ENCODE data around the gene FHOD3.

FHOD3 gene

DNA sequence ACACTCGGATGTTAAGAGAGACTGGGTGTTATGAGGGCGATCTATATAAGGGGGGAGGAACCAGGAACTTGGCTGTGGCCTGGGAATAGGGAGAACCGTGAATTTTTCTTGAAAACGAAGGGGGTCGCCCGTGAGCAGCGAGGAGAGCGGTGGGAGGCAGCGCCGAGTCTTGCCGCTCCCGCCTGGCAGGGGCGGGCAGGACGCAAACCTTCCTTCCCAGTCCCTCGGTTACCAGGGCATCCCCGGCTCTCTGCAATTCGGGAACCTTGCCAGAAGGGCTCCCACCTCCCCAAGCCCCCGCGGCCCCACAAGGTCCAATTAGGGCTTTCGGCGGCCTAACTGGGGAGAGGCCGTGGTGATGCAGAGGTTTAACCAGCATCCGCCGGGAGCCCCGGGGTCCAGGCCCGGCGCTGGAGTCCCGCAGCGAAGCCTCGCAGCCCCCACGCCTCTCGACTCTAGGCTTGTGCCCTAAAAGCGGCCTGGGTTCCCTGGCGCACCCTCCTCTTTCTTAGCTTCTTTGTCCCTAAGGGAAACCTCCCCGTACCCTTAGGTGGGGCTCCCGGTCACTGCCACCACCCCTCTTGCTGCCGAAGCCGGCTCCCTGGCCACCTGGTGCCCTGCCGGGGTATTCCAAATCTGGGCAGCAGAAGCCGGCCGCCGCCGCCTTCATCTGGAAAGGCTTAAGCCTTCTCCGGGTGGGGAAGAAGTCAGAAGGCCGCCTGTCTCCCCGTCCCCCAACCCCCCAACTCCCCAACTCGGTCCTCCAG is 680 bp upstream of the FHOD3 start:
- peak; percentile 54 to 63 for DNase-seq

DNA sequence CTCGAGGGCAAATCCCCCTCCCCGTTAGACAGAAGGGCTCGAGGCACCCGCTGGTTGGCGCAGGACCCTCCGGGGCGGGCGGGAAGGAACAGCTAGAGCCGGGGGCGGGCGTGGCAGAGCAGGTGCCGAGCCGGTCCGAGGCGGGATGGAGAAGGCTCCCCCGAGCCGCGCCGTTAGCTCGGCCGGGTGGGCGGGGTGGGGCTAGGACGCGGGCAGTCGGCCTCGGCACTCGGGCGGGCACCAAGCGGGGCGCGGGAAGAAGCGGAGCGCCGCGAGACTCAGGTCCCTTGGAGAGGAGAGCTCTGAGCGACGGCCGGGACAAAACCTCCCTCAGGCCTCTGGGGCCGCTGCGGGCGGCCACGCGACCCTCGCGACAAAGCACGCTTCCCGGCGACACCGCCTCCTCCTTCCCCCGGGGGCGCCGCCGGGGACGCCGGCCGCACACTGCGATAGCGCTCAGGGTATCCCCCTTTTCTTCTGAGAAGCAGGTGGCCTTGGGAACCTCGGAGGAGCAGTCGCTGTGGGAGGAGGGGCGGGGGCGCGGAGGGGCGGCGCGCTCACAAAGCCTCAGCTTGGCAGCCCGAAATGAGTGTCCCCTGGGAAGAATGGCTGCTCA is 721 bp downstream of the FHOD3 start:
- DNase-seq = peak; percentile 22 to 27

DNA sequence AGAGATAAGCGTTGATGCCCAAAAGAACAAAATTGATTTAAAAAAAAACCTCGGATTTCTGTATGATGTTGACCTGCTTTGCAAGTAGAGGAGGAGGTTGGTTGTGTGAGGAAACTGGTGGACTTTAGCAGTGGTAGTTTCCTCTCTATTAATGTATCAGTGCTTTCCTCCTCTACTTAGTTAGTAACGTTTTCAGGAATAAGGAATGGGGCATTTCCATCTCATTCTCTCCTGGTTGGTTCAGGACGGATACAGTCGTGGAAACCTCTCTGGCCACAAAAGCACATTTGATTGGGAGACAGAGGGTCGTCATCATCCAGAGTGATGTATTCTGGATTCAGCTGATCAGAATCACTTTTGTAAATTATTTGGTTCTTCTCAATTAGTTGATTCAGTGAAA is 1.5 kb downstream of the FHOD3 start:
- DNase-seq = no peak

DNA sequence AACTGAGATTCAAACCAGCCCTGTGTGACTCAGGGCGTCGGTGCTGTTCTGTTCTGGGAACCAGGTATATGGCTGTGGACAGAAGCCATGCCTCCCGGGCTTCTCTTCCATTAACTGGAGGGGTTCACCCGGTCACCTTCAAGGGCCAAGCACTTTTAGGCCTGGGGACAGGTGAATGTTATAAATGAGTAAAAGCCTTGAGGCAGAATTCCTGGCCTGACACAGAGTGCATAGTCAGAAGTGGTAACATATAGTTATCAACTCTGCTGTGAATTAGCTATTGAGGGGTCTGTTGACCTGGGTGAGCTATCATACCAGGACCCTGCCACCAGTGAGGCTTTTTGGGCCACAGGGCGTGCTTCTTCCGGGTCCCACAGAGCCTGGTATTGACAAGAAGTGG is 2.7 kb downstream of the FHOD3 start:
- no peak for DNase-seq

DNA sequence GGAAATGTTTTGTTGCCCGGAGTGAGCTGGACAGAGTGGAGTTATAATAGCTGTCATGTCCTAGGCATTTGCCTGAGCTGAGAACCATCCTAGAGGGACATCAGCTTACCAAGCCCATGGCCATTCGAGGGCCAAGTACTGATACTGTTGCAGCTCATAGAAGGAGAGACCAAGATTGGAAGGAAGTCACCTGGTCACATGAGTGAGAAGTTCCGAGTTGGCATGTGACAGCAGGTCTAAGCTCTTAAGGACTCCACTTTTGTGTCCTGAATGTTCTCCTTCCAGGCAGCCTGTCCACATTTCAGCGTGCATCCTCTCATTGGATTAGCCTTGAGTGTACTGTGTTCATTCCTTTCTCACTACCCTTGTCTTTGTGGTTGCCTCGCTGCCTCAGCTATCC is 4.4 kb downstream of the FHOD3 start:
- DNase-seq = no peak

DNA sequence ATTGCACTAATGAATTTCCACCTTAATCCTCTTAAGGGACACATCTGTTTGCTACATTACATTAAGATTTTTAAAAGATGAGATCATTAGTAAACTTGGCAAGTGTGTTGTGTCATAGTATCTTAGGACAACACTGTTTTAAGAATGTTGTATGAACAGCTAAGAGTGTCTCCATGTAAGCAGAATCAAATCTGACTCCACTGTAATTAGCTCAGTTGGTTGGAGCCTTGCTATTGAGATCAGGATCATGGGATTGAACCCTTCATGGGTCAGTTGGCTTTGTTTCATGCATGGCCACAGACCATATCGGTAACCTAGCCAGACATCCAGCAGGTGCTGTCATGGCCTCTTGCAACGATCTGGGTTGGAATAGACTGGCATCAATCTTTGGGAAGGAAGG is 5.2 kb downstream of the FHOD3 start:
- no peak for DNase-seq

DNA sequence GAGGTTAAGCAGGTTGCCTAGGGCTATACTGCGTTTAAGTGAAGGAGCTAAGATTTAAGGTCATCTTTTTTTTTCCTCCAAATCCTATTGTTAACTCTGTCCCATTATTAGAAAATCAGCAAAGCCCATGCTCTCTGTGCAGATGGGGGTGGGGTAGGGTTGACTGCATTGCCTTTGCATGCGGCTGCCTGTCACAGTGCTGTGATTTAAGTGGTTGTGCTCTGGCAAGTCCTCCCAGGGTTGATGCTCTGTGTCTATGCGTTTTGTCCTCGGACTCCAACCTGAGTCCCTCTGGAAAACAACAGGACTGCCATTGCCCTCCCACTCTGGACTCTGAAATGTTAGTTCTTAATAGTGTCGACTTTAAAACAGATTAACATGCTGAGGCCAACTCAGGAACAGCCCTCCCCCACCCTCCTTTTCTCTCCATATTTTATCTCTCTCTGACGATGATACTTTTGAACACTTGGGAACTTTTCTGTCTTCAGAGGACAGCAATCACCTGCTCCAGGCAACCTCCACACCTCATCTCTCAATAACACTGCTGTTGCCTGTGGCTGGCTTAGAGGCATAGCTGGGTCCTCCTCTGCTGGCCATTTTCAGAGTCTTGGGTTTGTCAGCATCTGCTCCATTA is 5.8 kb downstream of the FHOD3 start:
- DNase-seq = no peak

DNA sequence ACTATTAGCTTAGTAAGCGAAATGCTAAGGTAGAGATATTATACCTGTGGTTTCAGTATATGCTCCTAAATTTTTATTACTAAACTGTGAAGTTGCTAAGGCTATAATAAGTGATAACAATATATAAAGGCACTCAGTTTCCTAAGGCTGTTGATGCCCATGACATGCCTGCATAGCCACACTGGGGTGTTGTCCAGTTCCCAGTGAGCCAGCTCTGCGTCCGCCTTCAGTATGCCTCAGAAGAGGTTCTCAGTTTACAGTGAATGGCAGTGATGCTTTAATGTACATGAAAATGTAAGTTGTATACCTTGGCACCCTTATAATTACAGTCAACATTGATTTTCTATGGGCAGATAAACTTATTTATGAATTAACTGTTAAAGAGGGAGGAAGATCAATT is 7.2 kb downstream of the FHOD3 start:
- no peak for DNase-seq

DNA sequence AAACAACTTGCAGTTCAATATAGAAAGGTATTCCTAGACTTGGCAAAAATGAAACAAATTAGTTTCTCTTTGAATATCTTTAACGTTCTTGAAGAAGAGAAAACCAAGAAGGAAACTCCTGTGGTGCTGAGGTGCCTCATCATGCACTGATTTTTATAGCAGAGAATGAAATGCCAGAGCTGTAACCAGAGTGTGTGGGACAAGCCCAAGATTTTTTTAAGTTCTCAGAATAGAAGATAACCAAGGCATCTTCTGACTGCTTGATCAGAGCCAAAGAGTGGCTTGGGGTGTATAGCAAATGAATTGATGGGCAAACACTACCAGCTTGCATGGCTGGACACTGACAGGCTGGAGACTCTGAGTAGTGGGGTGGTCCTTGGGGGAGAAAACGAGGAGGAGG is 7.9 kb downstream of the FHOD3 start:
- no peak for DNase-seq

DNA sequence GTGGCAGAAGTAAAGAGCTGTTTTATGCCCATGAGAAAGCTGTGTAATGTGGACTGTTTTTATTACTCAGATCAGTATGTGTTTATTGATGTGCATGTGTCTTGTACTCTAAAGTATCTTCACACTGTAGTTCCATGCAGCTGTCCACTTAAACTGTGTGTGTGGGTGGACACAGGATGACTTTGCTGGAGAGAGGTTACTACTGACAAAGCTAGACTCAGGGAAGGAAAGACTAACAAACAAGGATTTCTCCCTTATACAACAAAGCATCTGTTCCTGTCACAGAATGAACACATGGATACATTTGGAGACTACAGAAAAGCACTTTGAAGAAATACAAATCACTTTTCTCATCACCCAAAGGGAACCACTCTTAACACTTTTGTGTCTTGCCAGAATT is 10.0 kb downstream of the FHOD3 start:
- no peak for DNase-seq

DNA sequence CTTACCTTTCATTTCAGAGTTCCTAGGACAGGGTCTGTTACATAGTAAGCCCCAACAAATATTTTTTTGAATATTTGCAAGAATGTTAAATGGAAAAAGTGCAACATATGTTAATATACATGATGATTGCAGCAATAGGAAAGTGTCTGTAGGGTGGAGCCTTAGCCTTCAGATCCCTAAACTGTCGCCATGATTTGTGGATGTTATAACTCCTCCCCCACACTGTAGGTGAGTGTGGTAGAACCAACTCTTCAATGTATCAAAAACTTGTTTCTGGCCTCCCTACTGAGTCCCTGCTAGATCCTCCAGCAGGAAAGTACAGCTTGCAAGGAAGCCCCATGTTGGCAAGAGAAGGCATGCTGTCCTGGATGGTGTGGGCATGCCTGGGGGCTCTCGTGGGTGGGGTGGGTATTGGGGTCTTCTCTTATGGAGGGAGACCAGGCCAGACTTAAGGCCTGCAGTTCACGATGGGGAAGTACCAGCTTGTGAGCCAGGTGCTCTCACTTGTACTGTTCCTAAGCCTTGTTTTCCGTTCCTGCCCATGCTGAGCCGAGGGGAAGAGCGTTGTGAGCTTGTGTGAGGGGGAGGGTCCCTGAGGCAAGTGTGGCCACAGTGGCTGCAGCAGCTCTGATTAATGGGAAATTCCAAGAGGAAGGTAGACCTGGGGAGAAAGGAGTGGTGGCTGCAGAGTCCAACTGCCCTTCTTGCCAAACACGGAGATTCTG is 11.4 kb downstream of the FHOD3 start:
- DNase-seq = no peak

DNA sequence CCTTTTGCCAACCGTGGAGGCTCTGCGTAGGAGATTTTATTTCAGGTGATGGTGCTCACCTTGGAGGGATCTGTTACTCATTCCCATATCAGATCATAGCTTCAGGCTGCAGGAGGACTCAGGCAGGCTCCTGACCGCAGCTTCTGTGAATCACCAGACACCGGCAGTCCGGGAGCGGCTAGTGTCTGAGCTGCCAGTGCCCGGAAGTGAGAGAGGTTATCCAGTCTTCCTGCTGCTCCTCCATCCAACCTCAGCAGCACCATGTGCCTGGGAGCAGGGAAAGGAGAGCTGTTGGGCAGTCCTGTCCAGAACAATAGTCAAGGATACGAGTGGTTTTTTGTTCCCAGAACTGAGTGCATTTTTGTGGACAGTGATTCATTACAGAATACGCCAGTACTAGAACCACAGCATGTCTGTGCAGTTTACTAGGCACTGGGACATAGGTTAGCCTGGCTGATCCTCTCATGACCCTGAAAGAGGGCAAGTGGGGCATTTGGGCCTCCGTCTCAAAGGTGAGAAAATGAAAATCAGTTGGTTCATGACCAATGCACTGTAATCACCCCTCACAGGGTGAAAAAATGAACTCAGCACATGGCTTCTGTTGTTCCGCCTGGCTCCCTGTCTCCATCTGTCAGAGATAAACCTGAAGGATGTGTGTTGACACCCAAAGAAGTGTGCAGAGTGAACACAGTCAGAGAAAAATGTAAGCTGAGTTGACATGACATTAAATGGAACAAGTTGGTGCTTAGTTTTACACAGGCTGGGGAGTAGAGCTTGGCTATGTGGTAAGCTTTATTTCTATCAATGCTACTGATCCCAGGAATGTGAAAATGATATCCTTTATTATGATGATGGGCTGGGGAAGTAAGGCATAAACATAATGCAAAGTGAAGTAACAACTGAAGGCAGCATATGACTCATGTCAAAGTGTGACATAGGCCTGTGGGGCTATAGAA is 12.2 kb downstream of the FHOD3 start:
- no peak for DNase-seq

DNA sequence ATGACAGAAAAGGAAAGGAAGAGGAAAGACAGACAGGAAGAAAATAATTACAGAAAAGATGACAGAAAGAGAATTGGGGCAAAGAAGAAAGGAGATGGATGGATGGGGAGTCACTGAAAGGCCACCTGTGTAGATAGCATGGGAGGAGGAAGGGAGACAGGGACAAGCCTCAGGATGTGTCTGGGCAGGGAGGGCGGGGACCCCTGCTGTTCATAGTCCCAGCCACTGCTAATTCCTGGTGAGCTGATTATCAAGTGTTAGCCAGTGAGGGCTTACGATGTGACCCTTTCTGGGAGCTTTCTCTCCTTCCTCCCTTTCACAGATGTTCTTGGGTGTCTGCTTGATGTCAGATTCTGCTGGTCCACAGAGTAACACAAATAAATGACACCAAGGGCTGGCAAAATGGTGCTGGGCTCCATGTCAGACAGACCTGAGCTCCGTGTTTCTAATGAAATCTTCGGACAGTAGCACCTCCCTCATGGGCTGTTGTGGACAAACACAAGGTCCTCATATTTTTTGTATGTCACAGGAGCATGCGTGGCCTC is 13.6 kb downstream of the FHOD3 start:
- DNase-seq = no peak

DNA sequence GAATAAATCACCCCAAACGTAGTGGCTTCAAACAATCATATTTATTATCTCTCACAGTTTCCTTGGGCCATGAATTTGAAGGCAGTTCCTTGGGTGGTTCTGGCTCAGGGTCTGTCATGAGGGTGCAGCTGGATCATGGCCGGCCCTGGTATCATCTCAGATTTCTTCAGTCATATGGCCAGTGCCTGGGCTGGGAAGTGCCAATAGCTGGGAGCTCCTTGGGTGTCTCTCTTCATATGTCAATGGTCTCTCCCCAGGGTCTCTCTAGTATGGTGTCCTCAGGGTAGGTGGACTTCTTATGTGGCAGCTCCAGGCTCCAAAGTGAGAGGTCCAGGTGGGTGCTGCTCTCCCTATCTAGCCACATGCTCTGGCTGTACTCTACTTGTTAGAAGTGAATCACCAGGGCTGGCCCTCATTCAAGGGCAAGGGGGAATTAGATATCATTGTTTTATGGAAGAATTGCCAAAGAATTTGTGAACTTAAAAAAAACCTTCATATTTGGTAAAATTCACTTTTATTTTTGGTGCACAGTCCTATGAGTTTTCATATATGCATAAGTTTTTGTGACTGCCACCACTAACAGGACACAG is 15.4 kb downstream of the FHOD3 start:
- no peak for DNase-seq

DNA sequence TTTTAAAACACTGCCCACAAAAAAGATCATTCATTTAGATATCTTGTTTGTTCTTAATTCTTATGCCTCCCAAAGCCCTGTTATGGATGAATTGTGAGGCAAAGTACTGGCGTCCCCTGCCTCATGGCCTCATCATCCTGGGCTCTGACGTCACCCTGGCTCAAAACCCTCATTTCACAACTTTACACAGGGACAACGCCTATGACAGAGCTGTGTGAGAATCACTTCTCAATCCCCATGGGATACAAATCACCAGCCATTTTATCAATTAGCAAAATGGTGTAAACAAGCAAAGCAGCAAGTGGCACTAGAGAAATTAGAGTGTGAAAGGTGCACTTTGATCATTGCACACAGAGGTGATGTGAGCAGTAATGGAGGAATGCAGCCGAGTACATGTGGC is 16.6 kb downstream of the FHOD3 start:
- no peak for DNase-seq

DNA sequence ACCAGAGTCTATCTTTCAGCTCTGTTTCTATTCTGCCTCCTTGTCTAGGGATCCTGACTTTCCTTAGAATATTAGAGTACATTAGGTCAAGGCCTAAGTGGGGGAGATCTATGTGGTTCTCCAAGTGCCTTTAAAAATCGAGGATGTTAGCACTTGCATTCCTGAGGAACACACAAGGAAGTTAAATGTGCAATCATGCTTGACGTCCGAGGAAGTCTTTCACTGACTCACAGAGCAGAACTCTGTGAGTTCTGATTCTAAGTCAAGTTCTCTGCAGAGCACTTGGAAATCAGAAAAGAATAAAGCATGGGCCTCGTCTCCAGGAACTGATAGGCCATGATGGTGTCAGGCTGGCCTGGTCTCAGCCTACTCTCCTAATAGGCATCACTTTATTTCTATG is 17.2 kb downstream of the FHOD3 start:
- DNase-seq = no peak

DNA sequence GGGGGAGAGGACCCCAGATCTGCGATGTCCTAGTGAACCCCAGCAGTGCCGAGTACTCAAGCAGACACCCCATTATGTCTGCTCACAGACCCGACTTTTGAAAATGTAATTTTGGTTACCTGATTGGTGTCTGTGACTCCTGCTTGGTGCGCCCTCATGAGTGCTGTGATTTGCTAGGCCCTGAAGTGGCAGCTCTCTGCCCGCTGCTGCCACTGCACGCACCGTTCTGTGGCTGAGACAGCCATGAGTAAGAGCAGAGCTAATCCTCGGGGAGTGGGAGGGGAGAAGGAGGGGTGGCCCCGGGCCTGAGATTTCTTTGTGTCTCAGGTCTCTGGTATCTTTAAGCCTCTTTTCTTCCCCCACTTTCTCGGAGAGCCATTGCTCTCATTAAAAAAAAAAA is 18.2 kb downstream of the FHOD3 start:
- no peak for DNase-seq

DNA sequence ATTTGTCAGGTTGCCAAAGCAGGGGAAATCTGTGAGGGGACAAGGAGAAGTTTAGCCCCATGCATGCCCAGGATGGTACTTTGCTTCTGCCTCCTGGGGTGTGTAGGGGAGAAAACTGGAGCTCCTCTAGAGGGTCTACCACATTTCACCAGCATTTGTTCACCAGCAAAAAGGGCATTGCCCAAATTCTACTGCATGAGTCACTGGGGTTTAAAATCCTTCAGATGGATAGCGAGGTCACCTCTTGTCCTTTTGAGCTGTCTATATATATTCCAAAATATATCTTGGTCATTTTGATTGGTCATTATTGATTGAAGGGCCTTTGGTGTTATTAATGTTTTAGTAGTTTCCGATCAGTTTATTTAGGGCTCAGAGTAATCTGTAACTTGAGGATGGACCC is 18.7 kb downstream of the FHOD3 start:
- DNase-seq = no peak

DNA sequence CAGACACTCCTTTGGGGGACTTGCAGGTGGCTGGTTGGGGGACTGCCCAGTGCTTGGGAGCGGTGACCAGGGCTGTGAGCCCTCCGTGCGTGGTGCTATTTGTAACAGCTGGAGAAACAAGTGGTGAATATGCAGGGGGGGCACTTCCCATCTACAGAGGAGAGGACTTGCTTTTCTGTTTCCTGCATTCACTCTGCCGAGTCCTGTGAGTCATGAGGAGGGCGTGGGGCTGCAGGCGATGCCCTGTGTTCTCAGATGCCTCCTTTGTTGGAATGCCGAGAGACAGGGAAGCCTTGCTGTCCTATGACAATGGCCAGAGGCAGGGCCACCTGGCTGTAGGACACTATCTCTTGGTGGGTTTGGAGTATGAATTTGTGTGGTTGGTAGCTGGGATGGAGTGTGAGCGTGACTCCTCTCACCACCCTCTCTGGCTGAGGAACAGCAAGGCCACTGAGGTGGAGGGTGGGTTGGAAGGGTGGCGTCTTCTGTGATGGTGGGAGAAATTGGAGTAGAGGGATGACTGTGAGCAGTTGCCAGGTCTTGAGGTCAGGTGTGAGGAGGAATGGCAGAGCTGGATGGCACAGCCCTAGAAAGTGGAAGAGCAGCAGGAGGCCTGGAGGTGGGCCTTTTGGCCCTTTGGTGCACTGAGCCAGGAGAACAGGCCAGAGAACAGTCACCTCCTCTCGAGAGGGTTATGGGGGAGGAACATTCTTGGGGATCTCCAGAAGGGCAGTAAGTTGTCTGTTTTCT is 24.3 kb downstream of the FHOD3 start:
- DNase-seq = no peak

DNA sequence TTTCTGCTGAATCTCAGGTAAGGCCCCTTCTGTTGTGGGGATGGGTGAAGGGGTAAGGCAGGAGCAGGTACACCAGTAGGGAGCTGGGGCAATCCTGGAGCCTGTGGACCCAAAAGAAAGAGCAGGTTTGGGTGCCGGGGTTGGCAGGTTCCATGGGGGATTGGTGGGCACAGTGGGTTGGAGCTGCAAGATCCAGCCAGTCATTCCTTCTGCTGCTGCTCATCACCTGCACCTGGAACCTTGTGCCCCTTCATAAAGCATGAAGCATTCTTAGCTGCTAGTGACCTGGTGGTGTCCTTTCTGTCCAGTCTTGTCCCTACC is 24.9 kb downstream of the FHOD3 start:
- no peak for DNase-seq

DNA sequence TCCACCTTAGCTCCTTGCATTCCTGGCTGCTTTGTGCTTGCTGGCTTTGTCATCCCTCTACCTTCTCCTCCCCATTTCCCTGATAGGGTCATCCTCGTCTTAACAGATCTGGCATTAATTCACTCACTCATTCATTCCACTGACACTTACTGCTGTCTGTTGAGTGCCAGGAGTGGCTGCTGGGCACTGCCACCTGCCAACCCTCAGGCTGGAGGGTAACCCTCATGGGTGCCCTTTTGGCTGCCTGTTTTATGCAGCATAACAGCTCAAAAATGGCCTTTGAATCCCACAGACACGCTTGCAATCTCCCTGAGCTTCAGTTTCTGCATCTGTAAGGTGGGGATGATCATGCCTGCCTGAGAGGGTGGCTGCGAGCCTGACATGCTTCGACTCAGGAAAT is 25.2 kb downstream of the FHOD3 start:
- no peak for DNase-seq
